Uterus (tissue), 2 donors: ENCODE data around the gene STAT1.

ENCODE experiments used
- CTCF ChIP-seq, 4 experiments: fragments of 200-600 bp in 2 of 4; fragments of 450-650 bp in 2 of 4; sonication (generic) in 2 of 4; IDR thresholded peaks; one replicate each; pipeline ENCODE4 v1.5.1; 2016 to 2019; ENCODE audit warnings: antibody characterized with exemption in 4 of 4, mild to moderate bottlenecking in 2 of 4, moderate library complexity in 1 of 4
- POLR2A ChIP-seq, 2 donors: fragments of 450-650 bp; IDR thresholded peaks; one replicate each; pipeline ENCODE4 v1.6.1; 2016; ENCODE audit warnings: antibody characterized with exemption in 2 of 2, mild to moderate bottlenecking in 1 of 2, moderate library complexity in 1 of 2

GRCh38 chr2:191015239-191015638 is 1.3 kb upstream of the STAT1 start:
- TF ChIP-seq CTCF (IDR thresholded peaks at IDR 0.05) = no peak
- no peak for TF ChIP-seq POLR2A (IDR thresholded peaks at IDR 0.05)
